ENCODE measurements around the gene TXLNB.

GRCh38 chr6:139308936-139309603, 17.3 kb upstream of the TXLNB start:
- TF ChIP-seq, protein P1, sequence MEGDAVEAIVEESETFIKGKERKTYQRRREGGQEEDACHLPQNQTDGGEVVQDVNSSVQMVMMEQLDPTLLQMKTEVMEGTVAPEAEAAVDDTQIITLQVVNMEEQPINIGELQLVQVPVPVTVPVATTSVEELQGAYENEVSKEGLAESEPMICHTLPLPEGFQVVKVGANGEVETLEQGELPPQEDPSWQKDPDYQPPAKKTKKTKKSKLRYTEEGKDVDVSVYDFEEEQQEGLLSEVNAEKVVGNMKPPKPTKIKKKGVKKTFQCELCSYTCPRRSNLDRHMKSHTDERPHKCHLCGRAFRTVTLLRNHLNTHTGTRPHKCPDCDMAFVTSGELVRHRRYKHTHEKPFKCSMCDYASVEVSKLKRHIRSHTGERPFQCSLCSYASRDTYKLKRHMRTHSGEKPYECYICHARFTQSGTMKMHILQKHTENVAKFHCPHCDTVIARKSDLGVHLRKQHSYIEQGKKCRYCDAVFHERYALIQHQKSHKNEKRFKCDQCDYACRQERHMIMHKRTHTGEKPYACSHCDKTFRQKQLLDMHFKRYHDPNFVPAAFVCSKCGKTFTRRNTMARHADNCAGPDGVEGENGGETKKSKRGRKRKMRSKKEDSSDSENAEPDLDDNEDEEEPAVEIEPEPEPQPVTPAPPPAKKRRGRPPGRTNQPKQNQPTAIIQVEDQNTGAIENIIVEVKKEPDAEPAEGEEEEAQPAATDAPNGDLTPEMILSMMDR (IDR thresholded peaks at IDR 0.05; ENCODE audit: insufficient read depth, low read length): no peak
- no peak for TF ChIP-seq REST (IDR thresholded peaks at IDR 0.05; ENCODE audit: insufficient replicate concordance, low read depth)
